ENCODE data around the gene XPO1. TPM values are rescaled to one million over a fixed set of nuclear protein-coding genes. Genes with fewer than 3 reads are reported as not detected.

Gene XPO1
- total RNA-seq, 1 experiment from 2014 or later, result 247 TPM

DNA sequence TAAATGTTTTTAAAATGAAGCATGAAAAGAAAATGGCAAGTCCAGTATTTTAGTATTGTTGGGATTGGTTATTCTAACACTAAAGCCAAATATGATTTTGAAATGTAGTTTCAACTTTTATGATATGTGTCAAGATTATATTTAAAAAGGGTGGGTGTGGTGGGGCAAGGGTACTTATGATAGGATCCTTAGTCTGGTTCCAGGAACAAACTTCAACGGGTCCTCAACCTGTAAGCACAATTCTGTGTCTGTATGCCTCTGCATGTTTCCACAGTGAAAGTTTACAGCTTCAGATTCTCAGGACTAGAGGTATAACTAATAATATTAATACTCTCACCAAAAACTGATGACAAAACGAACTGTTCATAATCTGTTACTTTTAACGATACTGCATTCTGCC lies 73.1 kb downstream of the XPO1 start:
- TF ChIP-seq, protein P1, sequence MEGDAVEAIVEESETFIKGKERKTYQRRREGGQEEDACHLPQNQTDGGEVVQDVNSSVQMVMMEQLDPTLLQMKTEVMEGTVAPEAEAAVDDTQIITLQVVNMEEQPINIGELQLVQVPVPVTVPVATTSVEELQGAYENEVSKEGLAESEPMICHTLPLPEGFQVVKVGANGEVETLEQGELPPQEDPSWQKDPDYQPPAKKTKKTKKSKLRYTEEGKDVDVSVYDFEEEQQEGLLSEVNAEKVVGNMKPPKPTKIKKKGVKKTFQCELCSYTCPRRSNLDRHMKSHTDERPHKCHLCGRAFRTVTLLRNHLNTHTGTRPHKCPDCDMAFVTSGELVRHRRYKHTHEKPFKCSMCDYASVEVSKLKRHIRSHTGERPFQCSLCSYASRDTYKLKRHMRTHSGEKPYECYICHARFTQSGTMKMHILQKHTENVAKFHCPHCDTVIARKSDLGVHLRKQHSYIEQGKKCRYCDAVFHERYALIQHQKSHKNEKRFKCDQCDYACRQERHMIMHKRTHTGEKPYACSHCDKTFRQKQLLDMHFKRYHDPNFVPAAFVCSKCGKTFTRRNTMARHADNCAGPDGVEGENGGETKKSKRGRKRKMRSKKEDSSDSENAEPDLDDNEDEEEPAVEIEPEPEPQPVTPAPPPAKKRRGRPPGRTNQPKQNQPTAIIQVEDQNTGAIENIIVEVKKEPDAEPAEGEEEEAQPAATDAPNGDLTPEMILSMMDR (conservative IDR thresholded peaks at IDR 0.05; ENCODE audit: low read depth, low read length), result no peak
- TF ChIP-seq EZH2 (IDR thresholded peaks at IDR 0.05; ENCODE audit: borderline replicate concordance, low read depth, low read length, poor library complexity, severe bottlenecking), result no peak
- H3K4me3 ChIP-seq (ENCODE audit: low read depth, low read length, poor library complexity, severe bottlenecking), result no peak overlapping the region
- H3K36me3 ChIP-seq (ENCODE audit: insufficient read depth, low read length, poor library complexity, severe bottlenecking), result peaks cover 10% of the 10 kb centered on the region
- intact Hi-C loops (cut with micrococcal nuclease; ENCODE audit: unreplicated experiment), result no loop called here
- H3K27me3 ChIP-seq (replicated peaks; ENCODE audit: insufficient read depth, low read depth, low read length, poor library complexity), result no peaks in the 10 kb centered on the region
- H3K9me3 ChIP-seq (ENCODE audit: low read depth, low read length, poor library complexity, severe bottlenecking), result no peaks in the 10 kb centered on the region
- H3K4me1 ChIP-seq (ENCODE audit: insufficient read depth, low read length, poor library complexity, severe bottlenecking), result peaks cover 9% of the 10 kb centered on the region
- no peak for DNase-seq (ENCODE audit: low spot score)
- no peak overlapping the region for H3K27ac ChIP-seq (ENCODE audit: low read depth, low read length, poor library complexity, severe bottlenecking)
- no TSS peak for BruUV-seq (replicated peaks)
- ChIA-PET CTCF (interaction anchor here (0.6 kb wide), 1 partner anchor 1237 kb away, joined by 3 read pairs; no protein-coding TSS in a partner anchor), POLR2A (ENCODE audit: low non-redundant PET) (no interaction called here)

DNA sequence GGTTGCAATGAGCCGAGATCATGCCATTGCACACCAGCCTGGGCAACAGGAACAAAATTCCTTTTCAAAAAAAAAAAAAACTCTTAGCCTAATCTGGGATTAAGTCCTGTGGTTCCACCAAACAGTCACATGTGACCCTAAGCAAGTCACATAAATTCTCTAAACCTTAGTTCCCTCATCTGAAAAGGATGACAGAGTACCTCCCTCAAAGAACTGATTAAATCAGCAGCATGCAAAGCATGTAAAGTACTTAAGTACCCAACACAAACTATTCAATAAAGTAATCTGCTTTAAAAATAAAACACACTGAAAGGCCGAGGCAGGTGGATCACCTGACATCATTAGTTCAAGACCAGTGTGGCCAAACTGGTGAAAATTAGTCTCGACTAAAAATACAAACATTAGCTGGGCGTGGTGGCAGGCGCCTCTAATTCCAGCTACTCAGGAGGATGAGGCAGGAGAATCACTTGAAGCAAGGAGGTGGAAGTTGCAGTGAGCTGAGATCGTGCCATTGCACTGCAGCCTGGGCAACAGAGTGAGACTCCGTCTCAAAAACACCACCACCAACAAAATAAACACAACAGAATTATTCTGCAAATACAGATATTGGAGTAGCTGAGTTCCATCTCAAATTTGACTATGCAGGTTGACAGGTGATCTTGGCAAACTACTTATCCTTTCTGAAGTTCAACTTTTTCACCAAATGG lies 74.2 kb downstream of the XPO1 start:
- no peak for TF ChIP-seq EZH2 (IDR thresholded peaks at IDR 0.05; ENCODE audit: borderline replicate concordance, low read depth, low read length, poor library complexity, severe bottlenecking)
- TF ChIP-seq, protein P1 (conservative IDR thresholded peaks at IDR 0.05; ENCODE audit: low read depth, low read length), result no peak
- BruUV-seq (replicated peaks), result no TSS peak
- Histone ChIP-seq H3K27ac (ENCODE audit: low read depth, low read length, poor library complexity, severe bottlenecking) (no peak overlapping the region), H3K4me3 (ENCODE audit: low read depth, low read length, poor library complexity, severe bottlenecking) (no peak overlapping the region), H3K4me1 (ENCODE audit: insufficient read depth, low read length, poor library complexity, severe bottlenecking) (peaks cover 9% of the 10 kb centered on the region), H3K36me3 (ENCODE audit: insufficient read depth, low read length, poor library complexity, severe bottlenecking) (peaks cover 10% of the 10 kb centered on the region), H3K27me3 (replicated peaks; ENCODE audit: insufficient read depth, low read depth, low read length, poor library complexity) (no peaks in the 10 kb centered on the region), H3K9me3 (ENCODE audit: low read depth, low read length, poor library complexity, severe bottlenecking) (no peaks in the 10 kb centered on the region)
- DNase-seq (ENCODE audit: low spot score), result no peak
- ChIA-PET CTCF (no interaction called here), POLR2A (ENCODE audit: low non-redundant PET) (no interaction called here)
- intact Hi-C loops (cut with micrococcal nuclease; ENCODE audit: unreplicated experiment), result no loop called here

DNA sequence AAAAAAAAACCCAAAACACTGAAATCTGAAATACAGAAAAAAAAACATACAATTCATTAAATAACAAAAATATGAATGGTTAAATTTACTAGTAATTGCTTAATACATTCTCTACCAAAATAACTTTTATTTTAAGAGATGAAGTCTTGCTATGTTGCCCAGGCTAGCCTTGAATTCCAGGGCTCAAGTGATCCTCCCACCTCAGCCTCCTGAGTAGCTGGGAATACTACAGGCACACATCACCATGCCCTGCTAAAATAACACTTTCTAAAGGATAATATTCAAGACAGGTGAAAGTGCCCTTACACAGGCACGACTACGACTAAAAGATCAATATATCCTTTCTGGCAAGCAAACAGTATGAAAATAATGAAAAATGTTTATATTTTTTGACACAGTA lies 76.8 kb downstream of the XPO1 start:
- no peak for TF ChIP-seq EZH2 (IDR thresholded peaks at IDR 0.05; ENCODE audit: borderline replicate concordance, low read depth, low read length, poor library complexity, severe bottlenecking)
- TF ChIP-seq, protein P1 (conservative IDR thresholded peaks at IDR 0.05; ENCODE audit: low read depth, low read length), result no peak
- POLR2A ChIA-PET (ENCODE audit: low non-redundant PET), result interaction anchor here (0.6 kb wide), 1 partner anchor 163 kb away, joined by 6 read pairs; no protein-coding TSS in a partner anchor
- no peak overlapping the region for H3K27ac ChIP-seq (ENCODE audit: low read depth, low read length, poor library complexity, severe bottlenecking)
- peaks cover 9% of the 10 kb centered on the region for H3K4me1 ChIP-seq (ENCODE audit: insufficient read depth, low read length, poor library complexity, severe bottlenecking)
- intact Hi-C loops (cut with micrococcal nuclease; ENCODE audit: unreplicated experiment), result no loop called here
- H3K4me3 ChIP-seq (ENCODE audit: low read depth, low read length, poor library complexity, severe bottlenecking), result no peak overlapping the region
- no TSS peak for BruUV-seq (replicated peaks)
- H3K9me3 ChIP-seq (ENCODE audit: low read depth, low read length, poor library complexity, severe bottlenecking), result no peaks in the 10 kb centered on the region
- no peak for DNase-seq (ENCODE audit: low spot score)
- no peaks in the 10 kb centered on the region for H3K36me3 ChIP-seq (ENCODE audit: insufficient read depth, low read length, poor library complexity, severe bottlenecking)
- no peaks in the 10 kb centered on the region for H3K27me3 ChIP-seq (replicated peaks; ENCODE audit: insufficient read depth, low read depth, low read length, poor library complexity)
- CTCF ChIA-PET, result no interaction called here
